Upper lobe of left lung (tissue), 6 donors: ENCODE measurements around the gene UBR7. TPM values are rescaled to one million over a fixed set of nuclear protein-coding genes. Genes with fewer than 3 reads are reported as not detected.
"Not testable (repeated sequence)": the region's sequence is repeated elsewhere in the genome, so short reads cannot be mapped to it uniquely, and the experiment has no call there.

Experiments
- ATAC-seq, 2 donors: fragments of 200-7000 bp; cut with Tn5 transposase; one replicate each; pipeline ENCODE4 v1.9.1; 2022; ENCODE audit warnings: mild to moderate bottlenecking in 2 of 2, moderate library complexity in 2 of 2; ENCODE audit not compliant: low FRiP score in 2 of 2
- DNase-seq, 2 donors: peaks; one replicate each; pipeline ENCODE4 v3.0.0-alpha.2; 2019 to 2020
- H3K27ac ChIP-seq, 4 donors: fragments of 200-600 bp; sonication (generic); one replicate each; pipeline ENCODE4 v1.5.1; 2016 to 2019
- H3K27me3 ChIP-seq, 4 donors: fragments of 200-600 bp; sonication (generic); one replicate each; pipeline ENCODE4 v1.5.1; 2017 to 2019
- H3K36me3 ChIP-seq, 4 donors: fragments of 200-600 bp; sonication (generic); one replicate each; pipeline ENCODE4 v1.5.1; 2016 to 2019
- H3K4me1 ChIP-seq, 4 donors: fragments of 200-600 bp; sonication (generic); one replicate each; pipeline ENCODE4 v1.5.1; 2018 to 2019
- H3K4me3 ChIP-seq, 4 donors: fragments of 200-600 bp; sonication (generic); one replicate each; pipeline ENCODE4 v1.5.1; 2017 to 2019; ENCODE audit warnings: mild to moderate bottlenecking in 2 of 4, moderate library complexity in 1 of 4
- H3K9me3 ChIP-seq, 4 donors: fragments of 200-600 bp; sonication (generic); one replicate each; pipeline ENCODE4 v1.5.1; 2018 to 2019
- CTCF ChIP-seq, 6 experiments: fragments of 450-650 bp in 4 of 6; fragments of 200-600 bp in 2 of 6; sonication (generic) in 2 of 6; IDR thresholded peaks; one replicate each; pipeline ENCODE4 v1.5.1; 2016 to 2019; ENCODE audit warnings: antibody characterized with exemption in 6 of 6
- EP300 ChIP-seq, 4 donors: sonication (generic); formaldehyde crosslinking; IDR thresholded peaks; one replicate each; pipeline ENCODE4 v1.5.1; 2017; ENCODE audit warnings: antibody characterized with exemption in 4 of 4, control low read depth in 2 of 4
- POLR2A ChIP-seq, 4 donors: fragments of 450-650 bp; IDR thresholded peaks; one replicate each; pipeline ENCODE4 v1.5.1; 2016 to 2017; ENCODE audit warnings: antibody characterized with exemption in 4 of 4, mild to moderate bottlenecking in 2 of 4
- POLR2AphosphoS5 ChIP-seq, 2 donors: sonication (generic); formaldehyde crosslinking; IDR thresholded peaks; one replicate each; pipeline ENCODE4 v1.5.1; 2017; ENCODE audit warnings: antibody characterized with exemption in 2 of 2
- WGBS, 2 donors: methylation state at CpG; one replicate each; pipeline ENCODE4 v1.1.5; 2017 to 2018; 5-methylcytosine and 5-hydroxymethylcytosine counted together
- total RNA-seq, 6 donors: library from RNA; depleted of rRNA in 4 of 6; stranded (reverse); fragments of >200 nt in 4 of 6; gene quantifications; one replicate each; pipeline versions ENCODE4 v1.1.0 to v1.2.1, GENCODE V29; 2016 to 2021
- donor health status: DM: no; HTN: no; CAD: no; lungs with moderate emphysema.
- donor health status: DM: no; HTN: yes; CAD: no; lungs with severe emphysema.

Gene UBR7
- total RNA-seq: 10 to 100 TPM in 5 of 6 donors, 1 to 10 TPM in 1; 9.3 to 23.3 (median 21.1) TPM

- WGBS, 2 donors: 0% methylated on average over 14 to 65 of the region's 65 CpGs
- H3K27me3 ChIP-seq: no peaks in the 10 kb centered on the region
- peak within 1 kb of the TSS; percentile 81 to 93 (median 88) for H3K27ac ChIP-seq
- H3K4me1 ChIP-seq: peaks cover 21 to 40% (median 26%) of the 10 kb centered on the region in 4 donors
- no peaks in the 10 kb centered on the region for H3K9me3 ChIP-seq
- ATAC-seq (peak; percentile 99), DNase-seq (peak; percentile 97)
- peak within 1 kb of the TSS; percentile 69 to 99 (median 86) for H3K4me3 ChIP-seq
- peak in 2 of 4 donors; percentile 44 to 78 for TF ChIP-seq EP300 (IDR thresholded peaks at IDR 0.05)
- TF ChIP-seq POLR2AphosphoS5 (IDR thresholded peaks at IDR 0.05): peak; percentile 90 to 94
- TF ChIP-seq POLR2A (IDR thresholded peaks at IDR 0.05): peak in 2 of 4 donors; percentile 66 to 84
- TF ChIP-seq CTCF (IDR thresholded peaks at IDR 0.05): peak in 4 of 6 experiments; percentile 42 to 63 (median 50)
- peaks cover 2 to 15% (median 5%) of the 10 kb centered on the region in 4 donors for H3K36me3 ChIP-seq
Measured at GRCh38 chr14:93206793-93207467, at the start of gene UBR7, which contains the start of gene GON7. Gene UBR7, plus strand, starts transcription at chr14:93207256. Its CDS starts 36 bp downstream, at chr14:93207292. Gene GON7, minus strand, starts transcription at chr14:93207065. Its CDS starts 28 bp downstream, at chr14:93207037.

GRCh38 chr14:93158349-93158748, 48.7 kb upstream of the UBR7 start:
- WGBS, 2 donors: 89 to 94% methylated on average over 7 of the region's 7 CpGs
- H3K4me1 ChIP-seq, H3K27ac ChIP-seq, DNase-seq, H3K27me3 ChIP-seq, H3K36me3 ChIP-seq, H3K9me3 ChIP-seq, H3K4me3 ChIP-seq, ATAC-seq: not testable (repeated sequence)

GRCh38 chr14:93159625-93160352, 47.3 kb upstream of the UBR7 start:
- H3K4me1 ChIP-seq, H3K4me3 ChIP-seq, H3K36me3 ChIP-seq, H3K27ac ChIP-seq, DNase-seq, H3K9me3 ChIP-seq, H3K27me3 ChIP-seq, ATAC-seq: not testable (repeated sequence)
- 68 to 70% methylated on average over 5 of the region's 5 CpGs for WGBS, 2 donors

- no peaks in the 10 kb centered on the region for H3K27me3 ChIP-seq
- no peaks in the 10 kb centered on the region for H3K9me3 ChIP-seq
- no peak for ATAC-seq
- no peak for DNase-seq
- no peaks in the 10 kb centered on the region for H3K4me1 ChIP-seq
- H3K36me3 ChIP-seq: no peaks in the 10 kb centered on the region
- no peak overlapping the region for H3K27ac ChIP-seq
- no peak for TF ChIP-seq CTCF (IDR thresholded peaks at IDR 0.05)
- no peak for TF ChIP-seq EP300 (IDR thresholded peaks at IDR 0.05)
- no peak for TF ChIP-seq POLR2AphosphoS5 (IDR thresholded peaks at IDR 0.05)
- no peak for TF ChIP-seq POLR2A (IDR thresholded peaks at IDR 0.05)
- WGBS, 2 donors: 13 to 29% methylated on average over 2 to 4 of the region's 4 CpGs
- H3K4me3 ChIP-seq: no peak overlapping the region
Measured at GRCh38 chr14:93160353-93160801, 46.7 kb upstream of the UBR7 start.

- no peak overlapping the region for H3K4me3 ChIP-seq
- WGBS, 2 donors: 75 to 91% methylated on average over 4 of the region's 4 CpGs
Measured at GRCh38 chr14:93161411-93161940, 45.6 kb upstream of the UBR7 start.

GRCh38 chr14:93163564-93163963, 43.5 kb upstream of the UBR7 start:
- ATAC-seq (no peak), DNase-seq (no peak)
- Histone ChIP-seq H3K4me3 (no peak overlapping the region), H3K9me3 (no peaks in the 10 kb centered on the region), H3K27me3 (no peaks in the 10 kb centered on the region), H3K27ac (no peak overlapping the region), H3K4me1 (no peaks in the 10 kb centered on the region), H3K36me3 (no peaks in the 10 kb centered on the region)
- TF ChIP-seq POLR2AphosphoS5 (IDR thresholded peaks at IDR 0.05) (no peak), EP300 (IDR thresholded peaks at IDR 0.05) (no peak), POLR2A (IDR thresholded peaks at IDR 0.05) (no peak), CTCF (IDR thresholded peaks at IDR 0.05) (no peak)
- WGBS, 2 donors: 67 to 73% methylated on average over 5 of the region's 5 CpGs

More at GRCh38 chr14:93161411-93161940, 45.6 kb upstream of the UBR7 start:
- ATAC-seq (no peak), DNase-seq (no peak)
- Histone ChIP-seq H3K27ac (no peak overlapping the region), H3K9me3 (no peaks in the 10 kb centered on the region), H3K4me1 (no peaks in the 10 kb centered on the region), H3K36me3 (no peaks in the 10 kb centered on the region), H3K27me3 (no peaks in the 10 kb centered on the region)
- TF ChIP-seq POLR2AphosphoS5 (IDR thresholded peaks at IDR 0.05): no peak

GRCh38 chr14:93165271-93166265, 41.5 kb upstream of the UBR7 start:
- not testable (repeated sequence) for DNase-seq, H3K9me3 ChIP-seq, H3K4me1 ChIP-seq, H3K36me3 ChIP-seq, ATAC-seq, H3K4me3 ChIP-seq, H3K27ac ChIP-seq, H3K27me3 ChIP-seq
- WGBS, 2 donors: 87 to 89% methylated on average over 20 to 26 of the region's 26 CpGs

- DNase-seq, ATAC-seq, H3K36me3 ChIP-seq, H3K4me3 ChIP-seq, H3K27me3 ChIP-seq, H3K4me1 ChIP-seq, H3K27ac ChIP-seq, H3K9me3 ChIP-seq: not testable (repeated sequence)
- WGBS, 2 donors: 83 to 87% methylated on average over 9 of the region's 9 CpGs
Measured at GRCh38 chr14:93168610-93169009, 38.4 kb upstream of the UBR7 start.
